Measurements from ENCODE around the gene TIMELESS. TPM values are rescaled to one million over a fixed set of nuclear protein-coding genes. Genes with fewer than 3 reads are reported as not detected.
"Not testable (repeated sequence)": the region's sequence is repeated elsewhere in the genome, so short reads cannot be mapped to it uniquely, and the experiment has no call there.

Gene TIMELESS
- total RNA-seq, 1 donor from 2014 or later, result 4.5 TPM

DNA sequence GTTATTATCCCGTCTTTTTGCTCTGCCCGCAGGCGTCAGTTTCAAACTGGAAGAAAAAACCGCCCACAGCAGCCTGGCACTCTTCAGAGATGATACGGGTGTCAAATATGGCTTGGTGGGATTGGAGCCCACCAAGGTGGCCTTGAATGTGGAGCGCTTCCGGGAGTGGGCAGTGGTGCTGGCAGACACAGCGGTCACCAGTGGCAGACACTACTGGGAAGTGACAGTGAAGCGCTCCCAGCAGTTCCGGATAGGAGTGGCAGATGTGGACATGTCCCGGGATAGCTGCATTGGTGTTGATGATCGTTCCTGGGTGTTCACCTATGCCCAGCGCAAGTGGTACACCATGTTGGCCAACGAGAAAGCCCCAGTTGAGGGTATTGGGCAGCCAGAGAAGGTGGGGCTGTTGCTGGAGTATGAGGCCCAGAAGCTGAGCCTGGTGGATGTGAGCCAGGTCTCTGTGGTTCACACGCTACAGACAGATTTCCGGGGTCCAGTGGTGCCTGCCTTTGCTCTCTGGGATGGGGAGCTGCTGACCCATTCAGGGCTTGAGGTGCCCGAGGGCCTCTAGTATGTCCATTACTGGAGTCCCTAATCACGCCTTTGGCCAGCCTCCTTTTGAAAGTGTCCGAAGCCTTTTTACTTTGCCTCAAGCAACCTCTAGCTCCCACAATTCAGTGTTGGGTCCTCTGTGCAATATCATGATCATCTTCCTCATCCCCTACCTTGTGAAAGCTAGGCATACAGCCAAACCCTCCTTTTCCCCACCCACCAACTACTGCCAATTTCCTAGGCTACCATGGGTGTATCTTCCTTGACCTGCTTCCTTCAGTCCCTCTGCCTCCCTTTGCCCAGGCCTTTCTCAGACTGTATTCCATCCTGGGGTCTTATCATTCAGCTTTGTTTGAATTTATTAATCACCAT is 20.0 kb upstream of the TIMELESS start:
- DNase-seq (ENCODE audit: low read depth), result peak; percentile 20

DNA sequence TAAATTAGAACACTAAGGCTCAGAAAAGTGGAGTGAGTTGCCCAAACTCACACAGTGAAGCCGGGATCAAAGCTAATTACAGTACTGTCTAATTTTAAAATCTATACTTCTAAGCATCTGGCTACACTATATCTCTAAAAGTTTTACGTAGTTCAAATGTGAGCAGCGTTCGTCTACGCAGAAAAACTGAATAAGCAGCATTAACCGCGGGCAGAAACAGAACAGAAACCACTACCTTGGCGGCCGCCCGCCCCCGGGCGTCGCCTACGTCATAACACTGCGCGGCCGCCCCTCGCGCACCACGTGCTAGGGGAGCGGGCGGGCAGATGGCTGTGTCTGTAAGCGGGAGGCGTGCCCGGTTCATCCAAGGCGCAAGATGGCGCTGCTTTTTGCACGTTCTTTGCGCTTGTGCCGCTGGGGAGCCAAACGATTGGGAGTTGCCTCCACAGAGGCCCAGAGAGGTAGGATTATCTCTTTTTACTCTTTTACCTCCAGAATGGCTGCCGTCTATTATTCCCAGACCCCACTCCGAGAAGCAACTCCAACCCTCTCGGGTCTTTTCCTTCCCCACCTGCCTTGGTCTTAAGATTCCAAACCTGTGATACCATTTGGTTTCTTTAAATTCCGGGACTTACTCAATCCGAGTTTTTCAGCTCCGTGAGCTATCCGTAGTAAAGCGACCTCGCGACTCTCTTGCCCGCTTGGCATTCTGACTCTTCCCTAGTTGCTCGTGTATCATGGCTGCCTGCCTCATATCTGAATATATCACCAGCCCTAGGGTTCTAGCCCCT is 19.2 kb upstream of the TIMELESS start, which contains the start of gene SPRYD4:
Gene SPRYD4 (plus strand): TSS at position 363 of the 791 bp plus-strand sequence. CDS start 14 bp downstream, at position 377.
- peak; percentile 93 for DNase-seq (ENCODE audit: low read depth)

DNA sequence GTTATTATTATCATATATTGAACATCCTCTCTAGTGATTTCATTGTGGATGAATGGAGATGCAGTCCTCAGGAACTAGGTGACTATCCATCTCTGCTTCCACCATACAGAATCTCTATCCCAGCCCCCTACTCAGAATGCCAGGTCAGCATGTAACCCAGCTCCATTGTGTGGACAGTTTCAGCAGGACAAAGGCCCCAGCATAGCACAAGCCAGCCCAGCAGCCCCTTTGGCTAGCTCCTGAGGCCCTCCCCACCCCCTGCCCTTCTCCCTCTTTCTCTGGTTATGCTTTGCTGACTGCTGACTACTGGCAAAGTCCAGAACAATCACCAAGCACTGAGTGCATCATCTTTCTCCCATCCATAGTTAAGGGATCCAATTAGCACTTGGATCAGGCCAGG is 13.3 kb upstream of the TIMELESS start:
- no peak for DNase-seq (ENCODE audit: low read depth)

GRCh38 chr12:56461235-56462159 is 12.3 kb upstream of the TIMELESS start:
- DNase-seq (ENCODE audit: low read depth), result no peak

- no peak for DNase-seq (ENCODE audit: low read depth)
Measured at GRCh38 chr12:56457817-56458216, 8.6 kb upstream of the TIMELESS start.

GRCh38 chr12:56454557-56454956 is 5.3 kb upstream of the TIMELESS start, which contains the start of gene MIP:
TSS of gene MIP (minus strand) at chr12:56454657. CDS start at chr12:56454613, 44 bp downstream.
- no peak for DNase-seq (ENCODE audit: low read depth)

GRCh38 chr12:56451147-56451546 is 1.9 kb upstream of the TIMELESS start:
- DNase-seq (ENCODE audit: low read depth), result no peak

DNA sequence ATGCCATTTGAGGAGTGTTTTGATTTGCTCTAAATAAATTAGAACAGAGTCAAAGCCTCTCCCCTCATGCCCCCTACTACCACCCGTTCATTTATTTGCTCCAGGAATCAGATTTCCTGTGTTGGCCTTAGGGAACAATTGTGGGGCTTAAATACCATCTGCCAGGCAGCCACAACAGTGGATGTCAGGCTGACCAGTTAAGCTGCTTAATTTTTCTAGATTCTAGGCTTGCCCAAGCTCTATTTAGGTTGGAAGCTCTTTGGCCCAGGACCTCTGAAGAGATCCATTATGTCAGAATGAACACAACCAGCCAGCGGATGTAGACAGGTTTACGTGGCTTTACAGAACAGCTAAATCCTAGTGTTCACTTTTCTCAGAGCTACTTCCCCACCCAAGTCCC is 1.0 kb upstream of the TIMELESS start:
- DNase-seq (ENCODE audit: low read depth), result peak; percentile 3

GRCh38 chr12:56449622-56449984 is 377 bp upstream of the TIMELESS start:
- DNase-seq (ENCODE audit: low read depth), result no peak

GRCh38 chr12:56443208-56443607 is 6.0 kb downstream of the TIMELESS start:
- DNase-seq (ENCODE audit: low read depth), result not testable (repeated sequence)

DNA sequence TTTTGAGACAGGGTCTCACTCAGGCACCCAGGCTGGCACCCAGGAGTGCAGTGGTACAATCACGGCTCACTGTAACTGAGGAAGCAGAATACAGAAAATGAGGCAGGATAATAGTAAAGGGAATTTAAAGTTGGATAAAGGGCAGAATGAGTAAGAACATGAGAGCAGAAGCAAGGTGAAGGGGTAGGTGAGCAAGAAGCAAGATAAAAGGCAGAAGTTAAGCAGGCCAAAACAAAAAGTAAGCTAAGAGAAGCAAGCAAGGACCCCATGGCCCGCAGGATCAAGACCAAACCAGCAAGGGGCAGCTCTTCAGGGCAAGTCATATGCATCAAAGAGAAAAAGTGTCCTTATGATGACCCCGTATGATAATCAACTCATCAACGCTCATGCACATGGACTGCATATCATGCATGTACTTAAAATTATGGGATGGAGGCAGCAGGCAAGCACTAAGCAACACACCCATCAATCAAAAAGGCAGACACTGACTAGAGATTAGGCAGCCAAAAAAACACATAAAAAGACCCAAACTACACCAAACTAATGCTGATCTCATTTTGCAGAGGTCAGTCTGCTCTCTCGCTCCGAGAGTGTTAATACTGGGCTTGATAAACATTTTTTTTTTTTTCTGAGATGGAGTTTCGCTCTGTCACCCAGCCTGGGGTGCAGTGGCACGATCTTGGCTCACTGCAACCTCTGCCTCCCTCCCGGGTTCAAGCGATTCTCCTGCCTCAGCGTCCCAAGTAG is 11.6 kb downstream of the TIMELESS start:
- DNase-seq (ENCODE audit: low read depth), result no peak

- DNase-seq (ENCODE audit: low read depth), result no peak
Measured at GRCh38 chr12:56434828-56435227, 14.4 kb downstream of the TIMELESS start.

DNA sequence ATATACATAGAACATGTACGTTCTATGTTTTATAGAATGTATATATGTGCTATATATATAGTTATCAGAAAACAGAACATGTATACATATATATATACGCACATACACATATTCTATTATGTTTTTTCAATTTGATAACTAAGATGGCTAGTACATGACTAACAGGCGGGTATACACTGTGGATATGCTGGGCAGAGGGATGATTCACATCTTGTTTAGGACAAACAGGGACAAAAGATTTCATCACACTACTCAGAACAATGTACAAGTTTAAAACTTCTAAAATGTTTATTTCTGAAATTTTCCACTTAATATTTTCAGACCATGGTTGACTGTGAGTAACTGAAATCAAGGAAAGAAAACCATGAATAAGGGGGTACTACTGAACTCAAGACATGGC is 17.4 kb downstream of the TIMELESS start:
- DNase-seq (ENCODE audit: low read depth), result no peak

DNA sequence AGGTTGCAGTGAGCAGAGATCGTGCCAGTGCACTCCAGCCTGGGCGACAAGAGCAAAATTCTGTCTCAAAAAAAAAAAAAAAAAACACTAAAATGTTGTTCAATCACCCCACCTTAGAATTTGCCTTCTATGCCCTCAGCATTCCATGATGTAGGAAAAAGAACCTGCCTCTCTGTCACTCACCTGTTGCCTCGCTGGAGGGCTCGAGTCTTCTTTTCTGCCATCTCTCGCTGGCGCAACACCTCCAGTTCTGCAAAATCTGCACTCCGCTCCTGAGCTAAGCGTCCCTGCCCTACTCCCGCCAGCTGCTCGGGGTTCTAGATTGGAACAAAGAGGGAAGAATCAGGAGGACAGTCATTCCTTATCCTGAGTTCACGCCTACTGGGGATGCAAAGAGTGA is 17.9 kb downstream of the TIMELESS start:
- DNase-seq (ENCODE audit: low read depth), result no peak

GRCh38 chr12:56425940-56426438 is 23.2 kb downstream of the TIMELESS start:
- DNase-seq (ENCODE audit: low read depth), result no peak

DNA sequence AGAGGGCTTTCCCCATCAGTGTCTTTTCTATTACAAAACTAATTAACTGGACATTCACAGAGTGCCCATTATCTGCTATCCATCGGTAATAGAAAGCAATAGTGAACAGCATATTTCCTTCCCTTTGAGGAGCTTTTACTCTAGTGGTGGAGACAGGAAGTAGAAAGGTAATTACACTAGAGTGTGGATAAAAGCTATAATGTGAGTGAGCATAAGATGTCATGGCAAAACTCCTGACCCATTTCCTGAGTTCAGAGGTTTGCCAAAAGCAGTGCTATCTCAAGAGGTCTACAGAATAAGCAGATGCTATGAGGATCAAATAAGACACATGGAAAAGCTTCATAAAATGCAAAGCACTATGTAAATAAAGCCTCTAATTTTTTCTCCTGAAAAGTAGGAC is 24.0 kb downstream of the TIMELESS start:
- no peak for DNase-seq (ENCODE audit: low read depth)

- DNase-seq (ENCODE audit: low read depth), result no peak
Measured at GRCh38 chr12:56420411-56420810, 28.8 kb downstream of the TIMELESS start.

DNA sequence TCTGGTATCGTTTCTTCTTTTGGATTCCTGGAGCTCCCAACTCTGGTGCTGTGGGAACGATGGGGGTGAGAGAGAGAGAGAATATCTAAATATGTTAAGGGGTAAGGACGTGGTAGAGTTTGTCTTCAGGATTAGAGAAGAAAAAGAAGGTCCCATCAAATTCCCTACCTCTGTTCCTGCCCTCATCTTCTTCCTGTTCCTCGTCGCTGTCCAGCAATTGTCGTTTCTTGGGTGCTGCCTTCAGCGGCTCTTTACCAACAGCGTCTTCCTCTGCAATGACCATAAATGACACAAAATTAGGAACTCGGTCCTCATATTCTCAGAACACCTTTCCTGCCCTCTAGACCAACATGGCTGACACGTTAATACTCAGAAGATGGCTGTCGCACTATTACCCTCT is 31.5 kb downstream of the TIMELESS start:
- no peak for DNase-seq (ENCODE audit: low read depth)

DNA sequence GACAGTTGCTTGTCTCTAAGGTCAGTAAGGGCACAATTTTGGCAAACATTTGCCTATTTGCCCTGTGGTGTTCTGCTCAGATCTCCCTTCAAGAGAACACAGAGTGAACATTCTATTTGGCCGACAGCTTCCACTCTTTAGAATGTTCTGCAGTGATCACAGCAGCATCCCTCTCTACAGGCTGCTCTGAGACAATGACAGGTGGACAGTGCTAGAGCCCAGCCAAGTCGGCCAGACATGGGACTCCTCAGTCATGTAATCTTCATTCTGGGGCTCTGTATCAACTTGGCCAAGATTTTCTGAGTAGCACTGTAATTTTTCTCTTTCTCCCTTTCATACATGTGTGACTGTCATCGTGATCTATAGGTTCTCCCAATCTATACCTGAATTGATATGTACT is 34.8 kb downstream of the TIMELESS start:
- DNase-seq (ENCODE audit: low read depth), result no peak

DNA sequence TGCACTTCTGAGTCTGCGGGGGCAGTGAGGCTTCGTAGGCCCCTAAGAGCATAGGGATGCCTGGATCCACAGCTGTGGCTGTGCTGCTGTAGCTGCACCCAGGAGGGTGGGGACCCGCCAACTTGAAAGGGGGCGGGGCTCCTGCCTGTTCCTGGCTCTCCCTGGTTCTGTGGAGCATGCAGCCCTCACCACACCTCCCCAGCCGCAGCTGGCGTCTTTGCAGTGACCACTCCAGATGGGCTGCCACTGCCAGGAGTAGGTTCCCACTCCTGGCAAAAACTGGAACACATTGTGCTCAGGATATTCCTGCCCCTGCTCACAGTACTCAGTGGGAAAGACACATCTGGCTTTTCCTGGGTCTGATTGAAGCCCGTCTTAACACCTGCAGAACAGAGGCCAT is 35.8 kb downstream of the TIMELESS start:
- DNase-seq (ENCODE audit: low read depth), result no peak

All from myocyte (in vitro differentiated cells).